ENCODE measurements around the gene TPK1.
"Not testable (repeated sequence)": the region's sequence is repeated elsewhere in the genome, so short reads cannot be mapped to it uniquely, and the experiment has no call there.

The TPK1 gene

DNA sequence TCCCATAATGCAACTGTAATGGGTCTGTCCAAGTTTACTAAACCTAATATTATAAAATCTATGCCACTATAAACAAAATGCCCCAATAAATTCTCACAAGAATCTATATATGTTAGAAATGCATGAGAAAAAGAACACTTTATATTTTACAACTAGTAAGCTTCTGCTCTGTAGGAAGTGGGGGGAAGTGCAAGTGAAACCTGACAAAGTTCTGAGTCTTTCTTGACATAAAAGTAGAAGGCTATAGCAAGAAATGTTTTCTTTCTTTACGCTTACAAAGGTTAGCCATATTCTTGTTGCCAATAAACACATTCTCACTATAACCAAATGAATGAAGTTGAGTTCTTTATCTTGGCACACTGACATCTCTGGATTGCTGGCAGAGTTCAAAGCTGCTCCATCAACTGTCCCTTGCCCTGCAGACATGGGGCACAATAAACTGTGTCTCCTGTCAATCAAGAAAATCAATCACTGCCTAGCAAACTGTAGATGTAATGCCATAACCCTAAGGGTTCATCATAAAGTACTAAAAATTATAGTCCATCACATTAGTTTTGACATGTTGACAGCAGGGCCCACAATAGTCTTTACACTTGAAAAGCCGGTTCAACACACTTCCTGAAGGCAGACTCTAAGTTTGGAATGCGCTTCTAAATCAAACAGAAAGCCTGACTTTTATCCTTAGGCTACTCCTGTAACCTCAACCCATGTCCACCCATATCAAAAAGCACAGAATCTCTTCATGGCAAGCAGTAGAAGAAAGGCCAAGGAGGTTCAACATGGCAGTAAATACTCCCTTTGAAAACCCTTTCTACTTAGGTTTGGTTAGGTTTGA, 58.6 kb downstream of the TPK1 start:
- no peak for DNase-seq (ENCODE audit: low spot score)

DNA sequence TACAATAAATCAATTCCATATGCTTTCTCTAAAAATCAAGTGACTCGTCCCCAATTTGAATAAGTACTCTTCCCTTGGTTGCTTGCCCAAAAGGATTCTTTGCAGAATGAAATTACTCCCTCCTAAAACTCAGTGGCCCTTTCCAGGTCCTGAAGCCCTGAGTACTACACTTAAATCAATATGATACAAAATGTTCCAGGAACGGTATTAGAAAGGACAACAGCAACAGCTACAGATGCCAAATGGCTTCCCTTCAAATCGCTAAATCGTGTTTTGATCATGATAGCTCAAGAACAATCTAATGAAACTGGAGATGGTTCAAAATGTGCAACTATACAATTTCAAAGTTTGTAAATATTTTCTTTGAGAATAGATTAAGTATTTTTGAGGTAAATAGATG, 59.4 kb downstream of the TPK1 start:
- DNase-seq (ENCODE audit: low spot score): no peak

DNA sequence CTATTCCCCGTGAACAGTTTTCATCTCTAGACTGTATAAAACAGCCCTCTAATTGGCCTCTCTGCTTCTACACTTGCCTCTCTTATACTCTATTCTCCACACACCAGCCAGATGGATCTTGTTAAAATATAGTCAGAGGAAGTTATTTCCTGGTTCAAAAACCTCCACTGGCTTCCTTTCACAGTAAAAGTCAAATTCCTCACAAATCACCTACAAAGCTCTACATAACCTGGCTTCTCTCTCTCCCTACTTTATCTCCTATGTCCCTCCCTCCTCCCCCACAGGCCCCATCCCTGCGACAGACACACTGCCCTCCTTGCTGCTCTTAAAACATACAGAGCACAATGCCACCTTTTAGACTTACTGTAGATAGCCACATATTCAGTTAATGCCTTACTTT, 60.1 kb downstream of the TPK1 start:
- no peak for DNase-seq (ENCODE audit: low spot score)

GRCh38 chr7:144771927-144772326, 63.9 kb downstream of the TPK1 start:
- DNase-seq (ENCODE audit: low spot score): no peak

GRCh38 chr7:144771174-144771573, 64.7 kb downstream of the TPK1 start:
- no peak for DNase-seq (ENCODE audit: low spot score)

GRCh38 chr7:144769352-144769751, 66.5 kb downstream of the TPK1 start:
- no peak for DNase-seq (ENCODE audit: low spot score)

DNA sequence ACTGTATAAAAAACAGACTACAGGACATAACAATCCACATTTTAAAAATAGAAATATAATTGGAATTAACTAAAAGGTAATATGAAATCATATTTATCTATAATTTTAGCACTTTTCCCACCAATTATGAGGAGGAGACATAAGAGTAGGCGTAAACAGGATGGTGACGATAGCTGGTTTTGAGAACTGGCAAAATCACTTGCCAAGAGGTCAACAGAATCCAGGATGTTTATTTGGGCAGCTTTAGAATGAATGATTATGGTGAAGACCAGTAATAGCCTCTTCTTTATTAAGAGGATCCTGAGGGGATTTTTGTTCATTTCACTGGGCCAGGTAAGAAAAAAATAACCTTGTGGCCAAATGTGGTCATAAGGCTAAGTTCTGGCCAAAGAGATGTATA, 67.2 kb downstream of the TPK1 start:
- DNase-seq (ENCODE audit: low spot score): no peak

DNA sequence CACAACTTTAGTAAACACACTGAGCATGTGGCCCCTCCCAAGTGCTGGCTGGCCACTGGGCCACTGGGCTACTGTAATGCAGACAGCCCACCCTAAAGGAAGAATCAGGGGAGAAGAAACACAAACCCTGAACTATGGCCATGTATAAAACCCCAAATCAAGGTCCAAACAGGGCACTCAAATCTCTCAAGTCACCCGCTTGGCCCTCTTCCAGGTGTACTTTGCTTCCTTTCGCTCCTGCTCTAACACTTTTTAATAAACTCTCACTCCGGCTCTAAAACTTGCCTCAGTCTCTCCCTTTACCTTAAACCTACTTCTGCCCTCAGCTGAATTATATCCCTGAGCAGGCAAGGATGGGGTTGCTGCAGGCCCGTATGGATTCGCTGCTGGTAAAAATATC, 72.6 kb downstream of the TPK1 start:
- DNase-seq (ENCODE audit: low spot score): no peak

DNA sequence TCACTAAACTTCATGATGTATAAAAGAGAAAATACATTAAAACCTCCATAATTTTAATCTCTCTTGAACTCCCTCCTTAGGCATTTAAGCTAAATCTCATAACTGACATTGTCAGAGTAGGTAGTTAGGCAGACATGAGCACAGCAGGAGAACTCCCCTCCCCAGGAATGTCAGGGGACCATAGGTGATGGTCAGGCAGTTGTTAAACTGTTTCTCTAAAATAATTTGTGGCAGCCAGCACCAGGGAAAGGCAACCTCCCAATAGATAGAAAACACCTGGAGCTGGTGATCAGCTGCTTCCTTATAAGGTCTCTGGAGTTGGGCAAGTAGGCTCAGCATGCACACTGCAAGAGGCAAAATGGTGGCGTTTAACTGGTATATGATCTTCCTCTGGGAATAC, 73.0 kb downstream of the TPK1 start:
- DNase-seq (ENCODE audit: low spot score): no peak

GRCh38 chr7:144761493-144761892, 74.4 kb downstream of the TPK1 start:
- DNase-seq (ENCODE audit: low spot score): no peak

GRCh38 chr7:144759653-144760052, 76.2 kb downstream of the TPK1 start:
- DNase-seq (ENCODE audit: low spot score): no peak

DNA sequence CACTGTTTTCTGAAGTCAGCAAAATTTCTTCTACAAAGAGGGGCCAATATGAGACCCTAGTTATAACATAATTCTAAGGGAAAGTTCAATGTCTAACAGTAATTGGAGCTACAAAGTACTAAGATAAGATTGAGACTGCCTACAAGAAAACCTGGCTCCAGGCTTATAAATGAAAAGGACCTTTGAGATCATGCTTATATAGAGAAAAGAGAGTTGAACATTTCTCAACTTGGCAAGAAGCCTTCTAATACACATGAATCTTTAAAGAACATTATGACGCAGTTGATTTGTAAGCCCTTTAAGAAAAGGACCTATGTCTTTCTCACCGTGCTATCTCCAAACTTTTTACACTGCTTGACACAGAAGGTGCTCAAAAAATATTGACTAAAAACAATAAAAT, 87.9 kb downstream of the TPK1 start:
- no peak for DNase-seq (ENCODE audit: low spot score)

GRCh38 chr7:144738708-144739314, 97.0 kb downstream of the TPK1 start:
- DNase-seq (ENCODE audit: low spot score): no peak

- no peak for DNase-seq (ENCODE audit: low spot score)
Measured at GRCh38 chr7:144738146-144738545, 97.7 kb downstream of the TPK1 start.

GRCh38 chr7:144736880-144737493, 98.9 kb downstream of the TPK1 start:
- no peak for DNase-seq (ENCODE audit: low spot score)

- no peak for DNase-seq (ENCODE audit: low spot score)
Measured at GRCh38 chr7:144735505-144736276, 100.2 kb downstream of the TPK1 start.

DNA sequence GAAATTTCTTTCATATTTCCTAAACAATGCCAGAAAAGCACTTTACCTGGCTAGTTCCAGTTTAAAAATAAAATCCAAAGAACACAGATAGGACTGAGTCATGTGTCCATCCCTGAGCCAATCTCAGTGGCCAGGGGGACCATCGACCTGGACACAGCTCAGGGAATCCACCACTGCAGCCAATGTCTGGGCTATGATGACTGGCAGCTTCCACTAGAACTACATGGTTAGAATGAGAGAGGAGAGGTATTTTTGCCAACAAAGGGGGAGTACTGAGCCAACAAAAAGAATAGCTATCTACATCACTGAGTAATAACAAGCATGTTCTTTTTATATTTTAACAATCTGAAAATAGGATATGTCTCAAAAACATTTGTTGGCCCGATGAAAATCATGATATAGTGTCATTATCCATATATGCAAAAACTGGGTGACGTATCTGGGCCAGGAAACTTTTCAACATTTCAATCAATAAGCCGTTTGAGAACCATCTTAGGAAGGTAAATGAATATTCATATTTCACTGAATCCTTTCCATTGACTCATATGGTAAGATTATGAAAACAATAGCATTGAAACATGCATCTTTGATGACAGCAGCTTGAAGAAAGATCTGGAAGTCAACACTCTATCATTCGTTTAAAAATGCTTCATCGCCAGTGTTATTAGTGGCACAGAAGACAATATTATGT, 104.0 kb downstream of the TPK1 start:
- no peak for DNase-seq (ENCODE audit: low spot score)

GRCh38 chr7:144730224-144730623, 105.6 kb downstream of the TPK1 start:
- no peak for DNase-seq (ENCODE audit: low spot score)

- DNase-seq (ENCODE audit: low spot score): no peak
Measured at GRCh38 chr7:144729226-144729625, 106.6 kb downstream of the TPK1 start.

- no peak for DNase-seq (ENCODE audit: low spot score)
Measured at GRCh38 chr7:144728551-144728950, 107.3 kb downstream of the TPK1 start.

DNA sequence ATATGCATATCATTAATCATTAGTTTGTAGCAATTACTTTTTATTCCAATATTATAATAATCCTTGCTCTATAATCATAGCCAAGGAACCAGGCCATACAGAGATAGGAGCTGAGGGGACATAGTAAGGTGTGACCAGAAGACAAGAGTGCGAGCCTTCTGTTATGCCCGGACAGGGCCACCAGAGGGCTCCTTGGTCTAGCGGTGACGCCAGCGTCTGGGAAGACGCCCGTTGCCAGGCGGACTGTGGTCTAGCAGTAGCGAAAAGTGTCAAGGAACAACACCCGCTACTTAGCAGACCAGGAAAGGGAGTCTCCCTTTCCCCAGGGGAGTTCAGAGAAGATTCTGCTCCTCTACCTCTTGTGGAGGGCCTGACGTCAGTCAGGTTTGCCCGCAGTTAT, 109.0 kb downstream of the TPK1 start:
- DNase-seq (ENCODE audit: low spot score): not testable (repeated sequence)

- DNase-seq (ENCODE audit: low spot score): no peak
Measured at GRCh38 chr7:144725070-144725469, 110.8 kb downstream of the TPK1 start.

All from hematopoietic multipotent progenitor cell treated with erythropoietin and hydrocortisone succinate and interleukin-3 and kit ligand, for 15 days (in vitro differentiated cells).